ENCODE results near the gene KRI1. TPM values are rescaled to one million over a fixed set of nuclear protein-coding genes. Genes with fewer than 3 reads are reported as not detected.

KRI1 gene
- total RNA-seq, 2 experiments from 2014 or later, result 73.3 to 75.3 TPM

DNA sequence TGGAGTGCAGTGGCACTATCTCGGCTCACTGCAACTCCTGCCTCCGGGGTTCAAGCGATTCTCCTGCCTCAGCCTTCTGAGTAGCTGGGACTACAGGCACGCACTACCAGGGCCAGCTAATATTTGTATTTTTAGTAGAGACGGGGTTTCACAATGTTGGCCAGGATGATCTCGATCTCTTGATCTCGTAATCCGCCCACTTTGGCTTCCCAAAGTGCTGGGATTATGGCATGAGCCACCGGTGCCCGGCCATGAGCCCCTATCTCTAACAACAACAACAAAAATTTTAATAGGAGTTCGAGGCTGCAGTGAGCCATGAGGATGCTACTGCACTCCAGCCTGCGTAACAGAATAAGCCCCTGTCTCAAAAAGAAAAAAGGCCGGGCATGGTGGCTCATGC, 16.3 kb upstream of the KRI1 start:
- ChIA-PET CTCF (interaction anchor here (0.9 to 9.7 kb wide), 20 partner anchors 8 to 118 kb away, joined by 3 to 179 read pairs (median 4); partner anchors contain the start of gene QTRT1), POLR2A (interaction anchor here (0.7 kb wide), 1 partner anchor 21 kb away, joined by 3 read pairs; no protein-coding TSS in a partner anchor)

DNA sequence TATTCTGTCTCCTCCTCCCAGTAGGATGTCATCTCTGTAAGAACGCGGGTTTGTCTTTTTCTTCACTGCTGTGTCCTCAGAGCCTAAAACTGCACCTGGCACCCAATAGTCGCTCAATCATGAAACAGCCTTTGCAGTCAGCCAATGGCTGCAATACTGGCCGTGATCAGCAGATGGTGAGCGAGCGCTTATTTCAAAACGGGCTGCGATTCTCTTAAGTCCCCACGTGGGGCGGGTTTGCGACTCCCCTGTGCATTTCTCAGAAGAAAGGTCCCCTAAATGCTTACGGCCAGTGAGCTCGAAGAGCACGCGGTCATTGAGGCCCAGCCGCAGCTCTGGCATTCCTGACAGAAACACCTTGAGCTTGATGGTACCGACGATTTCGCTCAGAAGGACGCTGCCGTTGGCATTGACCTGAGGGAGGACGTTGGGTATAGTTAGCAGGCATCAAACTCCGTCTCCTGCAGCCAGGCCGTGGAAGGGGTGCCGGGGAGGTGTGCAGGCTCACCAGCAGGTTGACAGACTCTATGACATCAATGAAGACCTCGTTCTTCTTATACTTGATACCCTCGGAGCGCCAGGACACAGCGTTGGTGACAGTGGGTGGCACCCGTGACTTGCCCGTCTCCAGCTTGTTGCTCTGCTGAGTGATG, 15.3 kb upstream of the KRI1 start:
- ChIA-PET POLR2A (interaction anchor here (0.6 to 1.5 kb wide), 5 partner anchors 21 to 119 kb away, joined by 3 to 6 read pairs (median 3); no protein-coding TSS in a partner anchor), CTCF (interaction anchor here (0.5 to 9.7 kb wide), 41 partner anchors 8 to 1339 kb away, joined by 3 to 179 read pairs (median 3); partner anchors contain the start of gene QTRT1)

DNA sequence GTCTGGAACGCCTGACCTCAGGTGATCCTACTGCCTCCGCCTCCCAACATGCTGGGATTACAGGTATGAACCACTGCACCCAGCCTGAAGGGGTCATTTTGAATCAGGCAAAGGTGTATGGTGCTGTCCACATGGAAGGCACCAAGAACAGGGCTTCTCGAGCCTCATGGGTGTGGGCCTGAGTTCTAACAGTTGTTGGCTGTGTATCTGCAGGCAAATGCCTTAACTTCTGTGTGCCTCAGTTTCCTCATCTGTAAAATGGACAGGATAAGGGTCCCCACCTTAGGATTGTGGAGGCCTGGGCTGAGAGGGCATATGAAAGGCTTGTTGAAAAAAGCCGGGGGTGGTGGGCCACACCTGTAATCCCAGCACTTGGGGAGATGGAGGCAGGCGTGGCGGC, 12.1 kb upstream of the KRI1 start:
- ChIA-PET POLR2A (no interaction called here), CTCF (interaction anchor here (0.5 to 9.7 kb wide), 3 partner anchors 68 to 110 kb away, joined by 3 to 179 read pairs (median 4); no protein-coding TSS in a partner anchor)

DNA sequence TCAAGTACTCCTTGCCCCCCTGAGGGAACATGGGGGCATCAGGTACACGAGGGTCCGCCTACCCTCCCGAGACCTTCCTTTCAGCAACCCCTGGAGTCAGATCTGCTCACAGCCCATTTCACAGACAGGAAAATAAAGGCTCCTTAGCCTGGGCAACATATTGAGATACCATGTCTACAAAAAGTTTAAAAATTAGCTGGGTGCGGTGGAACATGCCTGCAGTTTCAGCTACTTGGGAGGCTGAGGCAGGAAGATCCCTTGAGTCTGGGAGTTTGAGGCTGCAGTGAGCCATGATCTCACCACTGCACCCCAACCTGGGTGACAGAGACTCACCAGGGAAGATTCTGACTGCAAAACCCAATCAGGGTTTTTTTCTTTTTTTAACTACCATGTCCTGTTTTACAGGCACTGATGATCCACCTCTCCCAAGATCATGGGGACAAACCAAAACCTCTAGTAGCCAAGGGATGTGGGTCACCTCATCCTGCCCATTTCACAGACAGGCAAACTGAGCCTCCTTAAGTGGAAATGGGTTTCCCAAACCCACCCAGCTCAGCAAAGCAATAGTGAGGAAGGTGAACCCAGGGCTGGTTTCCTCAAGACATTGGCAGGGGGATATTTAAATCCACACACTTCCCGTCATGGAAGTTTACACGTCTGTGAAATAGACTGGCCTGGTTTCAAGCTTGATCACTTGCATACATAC, 9.4 kb upstream of the KRI1 start:
- POLR2A ChIA-PET, result no interaction called here

DNA sequence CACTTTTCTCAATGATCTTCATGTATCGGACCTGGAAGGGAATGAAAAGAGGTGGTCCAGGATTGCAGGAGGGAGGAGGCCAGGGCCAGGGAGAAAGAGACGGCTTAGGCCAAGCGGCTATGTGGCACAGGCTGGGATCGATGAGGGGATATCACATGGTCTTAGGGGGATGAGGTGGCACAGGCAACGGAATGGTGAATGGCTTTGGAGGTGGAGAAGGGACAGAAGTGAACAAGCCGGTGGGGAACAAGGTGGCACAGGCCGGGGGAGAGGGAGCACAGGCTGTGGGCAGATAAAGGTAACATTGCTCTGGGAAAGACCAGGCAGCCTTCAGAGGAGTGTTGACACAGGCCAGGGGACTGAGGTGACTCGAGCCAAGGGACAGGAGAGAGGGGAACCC, 8.7 kb upstream of the KRI1 start:
- POLR2A ChIA-PET, result interaction anchor here (0.6 kb wide), 1 partner anchor 76 kb away, joined by 6 read pairs; no protein-coding TSS in a partner anchor
- CTCF ChIA-PET, result no interaction called here

More for the DNA sequence above, 9.4 kb upstream of the KRI1 start:
- CTCF ChIA-PET, result interaction anchor here (1.1 to 1.5 kb wide), 2 partner anchors 33 to 70 kb away, joined by 4 to 7 read pairs; no protein-coding TSS in a partner anchor

DNA sequence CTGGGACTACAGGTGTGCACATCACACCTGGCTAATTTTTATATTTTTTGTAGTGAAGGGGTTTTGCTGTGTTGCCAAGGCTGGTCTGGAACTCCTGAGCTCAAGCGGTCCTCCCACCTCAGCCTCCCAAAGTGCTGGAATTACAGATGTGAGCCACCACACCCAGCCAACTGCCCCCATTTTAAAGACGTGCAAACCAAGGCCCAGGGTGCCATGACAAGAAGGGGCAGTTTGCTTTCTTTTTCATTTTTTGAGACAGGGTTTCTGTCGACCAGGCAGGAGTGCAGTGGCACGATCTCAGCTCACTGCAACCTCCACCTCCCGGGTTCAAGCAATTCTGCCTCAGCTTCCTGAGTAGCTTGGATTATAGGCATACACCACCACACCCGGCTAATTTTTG, 8.0 kb upstream of the KRI1 start:
- CTCF ChIA-PET, result interaction anchor here (0.6 to 1.7 kb wide), 4 partner anchors 27 to 763 kb away, joined by 3 to 8 read pairs (median 3); no protein-coding TSS in a partner anchor
- POLR2A ChIA-PET, result interaction anchor here (0.6 kb wide), 1 partner anchor 76 kb away, joined by 6 read pairs; no protein-coding TSS in a partner anchor

DNA sequence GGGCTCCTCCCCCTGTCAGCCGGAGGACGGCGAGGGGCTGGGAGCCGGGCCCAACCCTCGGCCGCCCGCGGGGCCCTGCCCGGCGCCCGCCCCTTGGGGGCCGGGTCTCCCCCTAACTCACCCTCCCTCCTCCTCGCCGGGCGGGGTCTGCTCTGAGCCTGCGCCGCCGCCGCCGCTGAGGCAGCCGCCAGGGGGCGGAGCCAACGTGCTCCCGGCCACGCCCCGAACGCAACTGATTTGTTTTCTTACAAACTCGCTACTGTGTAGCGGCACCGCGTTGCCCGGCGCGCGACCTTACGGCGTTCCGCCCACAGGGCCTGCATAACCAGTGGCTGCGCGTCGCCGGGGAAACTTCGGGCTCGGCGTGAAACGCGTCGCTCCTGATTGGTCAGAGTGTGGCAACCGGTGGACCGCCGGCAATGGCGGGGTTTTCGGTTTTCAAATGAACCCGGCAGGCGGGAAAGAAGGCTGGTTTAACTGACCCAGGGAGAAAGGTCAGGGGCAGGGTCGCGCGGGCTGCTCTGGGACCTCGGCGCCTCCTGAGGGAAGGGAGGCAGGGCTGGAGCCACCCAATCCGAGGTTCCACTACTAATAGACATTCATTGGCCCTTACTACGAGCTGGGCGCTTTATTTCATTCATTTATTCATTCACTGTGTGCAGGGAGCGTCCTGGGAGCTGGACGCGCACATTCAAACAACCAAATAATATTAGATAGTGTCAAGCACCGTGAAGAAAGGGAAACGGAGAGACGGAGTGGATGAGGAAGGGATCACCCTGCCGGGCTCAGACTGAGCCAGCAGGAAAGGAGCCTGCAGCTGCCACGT, 3.2 kb upstream of the KRI1 start, which contains the start of gene CDKN2D:
Gene CDKN2D, minus strand, starts transcription at position 154 of the 826 bp plus-strand sequence. CDS start 326 bp downstream, outside the sequence.
- CTCF ChIA-PET, result interaction anchor here (1.0 to 3.4 kb wide), 7 partner anchors 12 to 84 kb away, joined by 3 to 11 read pairs (median 3); partner anchors contain the start of gene ATG4D
- POLR2A ChIA-PET, result interaction anchor here (0.6 kb wide), 2 partner anchors 122 to 134 kb away, joined by 3 to 11 read pairs; no protein-coding TSS in a partner anchor

DNA sequence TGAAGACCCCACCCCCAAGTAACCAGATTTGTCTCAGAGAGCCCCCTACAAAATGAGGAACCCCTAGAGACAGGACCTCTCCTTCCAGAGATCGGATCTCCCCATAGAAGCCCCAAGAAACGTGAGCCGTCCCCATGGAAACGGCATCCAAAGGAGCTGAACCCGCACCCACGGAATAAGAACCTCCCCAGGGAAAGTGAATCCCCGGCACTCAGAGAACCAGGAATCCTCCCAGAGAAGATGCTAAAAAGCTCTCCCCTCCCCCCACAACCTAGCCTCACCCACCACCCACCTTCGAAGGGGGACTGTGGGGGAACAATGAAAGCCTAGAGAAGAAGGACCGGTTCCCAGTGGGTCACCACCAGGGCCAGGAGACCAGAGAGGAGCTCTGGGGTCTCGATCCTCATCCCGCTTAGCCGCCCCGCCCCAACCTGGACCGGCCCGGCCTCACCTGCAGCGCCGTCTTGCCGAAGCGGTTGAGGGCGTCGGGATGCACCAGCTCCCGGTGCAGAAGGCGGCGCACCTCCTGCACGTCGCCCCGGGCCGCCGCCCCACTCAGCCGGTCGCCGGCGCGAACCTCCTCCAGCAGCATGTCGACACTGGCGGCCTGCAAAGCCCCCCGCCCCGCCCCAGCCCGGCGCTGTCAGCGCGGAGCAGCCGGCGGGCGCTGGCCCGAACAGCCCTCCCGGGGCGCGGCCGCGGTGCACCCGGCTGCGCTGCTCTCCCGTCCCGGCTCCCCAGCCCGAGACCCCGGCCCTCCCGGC, 2.4 kb upstream of the KRI1 start:
- POLR2A ChIA-PET, result interaction anchor here (0.6 to 1.6 kb wide), 5 partner anchors 13 to 357 kb away, joined by 3 to 11 read pairs (median 5); partner anchors contain the start of gene KEAP1
- CTCF ChIA-PET, result interaction anchor here (0.6 to 2.5 kb wide), 9 partner anchors 15 to 165 kb away, joined by 3 to 11 read pairs (median 4); partner anchors contain the start of gene CDC37

DNA sequence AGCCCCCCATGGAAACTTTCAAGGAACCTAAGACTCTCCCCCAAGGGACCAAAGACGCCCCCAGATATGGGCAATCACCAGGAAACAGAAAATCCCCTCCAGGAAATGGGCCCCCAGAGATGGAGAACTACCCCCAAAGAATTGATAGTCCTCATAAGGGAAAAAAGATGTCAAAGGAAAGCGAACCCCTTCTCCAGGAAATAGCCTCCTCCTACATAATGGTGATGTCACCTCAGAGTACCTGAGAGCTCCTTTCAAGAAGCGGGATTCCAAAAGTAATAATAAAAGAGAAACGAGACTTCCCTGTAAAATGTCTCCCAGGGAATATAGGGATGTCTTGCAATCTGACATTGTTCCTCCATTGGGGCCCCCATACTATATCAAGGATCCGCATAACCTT, 1.8 kb upstream of the KRI1 start:
- ChIA-PET POLR2A (interaction anchor here (0.6 to 1.6 kb wide), 4 partner anchors 13 to 357 kb away, joined by 3 to 6 read pairs (median 4); partner anchors contain the start of gene KEAP1), CTCF (interaction anchor here (0.6 to 2.5 kb wide), 10 partner anchors 14 to 164 kb away, joined by 3 to 11 read pairs (median 4); partner anchors contain the start of genes CDC37 and DNM2)

DNA sequence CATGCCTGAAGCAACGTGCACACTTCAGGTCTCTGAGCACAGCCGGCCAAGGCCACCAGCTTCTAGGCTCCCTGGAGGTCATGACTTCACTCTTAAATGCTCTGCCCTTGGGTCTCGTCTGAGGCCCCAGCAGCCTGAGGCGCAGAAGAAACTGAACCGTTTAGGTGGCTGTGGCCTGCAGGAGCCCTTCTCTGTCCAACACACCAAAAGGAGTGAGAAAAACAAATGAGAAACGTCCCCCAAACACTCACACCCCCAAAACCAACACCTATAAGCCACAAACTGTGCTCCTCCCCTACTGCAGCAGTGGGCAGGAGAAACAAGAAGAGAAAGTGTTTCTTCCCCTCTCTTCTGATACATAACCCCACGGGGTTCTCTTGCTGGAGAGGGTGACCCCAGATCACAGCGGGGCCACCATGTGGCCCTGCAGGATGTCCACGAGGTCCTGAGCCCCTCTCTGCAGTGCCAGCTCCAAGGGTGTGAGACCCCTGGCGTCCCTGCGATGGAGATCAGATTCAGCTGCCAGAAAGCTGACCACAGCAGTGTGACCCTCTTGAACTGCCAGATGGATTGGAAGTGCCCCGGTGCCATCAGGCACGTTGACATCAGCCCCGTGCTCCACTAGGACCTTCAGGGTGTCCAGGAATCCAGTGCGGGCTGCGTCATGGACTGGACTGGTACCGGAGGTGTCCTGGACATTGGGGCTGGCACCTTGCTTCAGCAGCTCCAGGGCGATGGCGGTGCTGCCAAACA, 1.0 kb upstream of the KRI1 start:
- ChIA-PET POLR2A (interaction anchor here (0.7 to 2.1 kb wide), 6 partner anchors 11 to 141 kb away, joined by 3 to 6 read pairs (median 4); partner anchors contain the start of gene KEAP1), CTCF (interaction anchor here (0.6 to 3.9 kb wide), 13 partner anchors 11 to 163 kb away, joined by 3 to 26 read pairs (median 5); partner anchors contain the start of genes CDC37 and DNM2)

DNA sequence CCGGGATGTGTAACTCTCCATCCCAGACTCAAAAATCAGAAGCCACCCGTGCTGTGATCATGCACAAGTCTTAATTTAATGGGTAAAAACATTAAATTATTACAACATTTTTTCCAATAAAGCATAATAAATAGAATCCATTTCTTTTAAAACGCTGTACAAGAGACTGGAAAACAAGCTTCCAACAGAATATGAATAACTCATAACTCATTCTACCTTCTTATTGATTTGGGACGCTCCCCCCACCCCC, 523 bp upstream of the KRI1 start:
- ChIA-PET CTCF (interaction anchor here (0.9 to 3.9 kb wide), 8 partner anchors 10 to 162 kb away, joined by 3 to 26 read pairs (median 5); no protein-coding TSS in a partner anchor), POLR2A (interaction anchor here (0.7 to 2.1 kb wide), 3 partner anchors 11 to 140 kb away, joined by 3 to 6 read pairs (median 5); no protein-coding TSS in a partner anchor)

DNA sequence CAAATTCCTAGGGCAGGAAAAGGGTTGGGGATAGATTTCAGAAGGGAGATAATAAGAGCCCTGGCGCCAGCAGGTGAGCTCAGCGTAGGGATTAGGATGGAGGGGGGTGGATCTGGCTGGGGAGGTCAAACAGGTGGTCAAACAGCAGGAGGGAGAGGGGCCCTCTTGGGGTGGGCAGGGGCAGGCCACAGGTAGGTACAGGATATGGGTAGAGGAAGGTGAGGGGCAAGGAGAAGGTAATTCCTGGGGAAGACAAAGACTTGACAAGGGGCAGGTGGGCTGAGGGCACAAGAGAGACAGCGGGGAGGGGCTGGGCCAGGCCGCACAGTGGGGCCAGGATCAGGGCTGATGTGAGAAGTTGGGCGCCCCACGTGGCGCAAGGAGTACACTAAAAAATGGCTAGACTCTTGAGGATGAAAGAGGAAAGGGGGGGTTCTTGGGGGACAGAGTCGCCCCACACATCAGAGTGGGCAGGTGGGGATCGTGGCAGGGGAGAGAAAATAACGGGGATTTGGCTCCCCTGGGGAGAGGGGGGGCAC, 713 bp downstream of the KRI1 start:
- POLR2A ChIA-PET, result interaction anchor here (0.6 to 2.1 kb wide), 2 partner anchors 12 to 107 kb away, joined by 3 to 6 read pairs; no protein-coding TSS in a partner anchor
- CTCF ChIA-PET, result interaction anchor here (0.6 to 3.9 kb wide), 2 partner anchors 12 to 147 kb away, joined by 5 to 26 read pairs; no protein-coding TSS in a partner anchor

DNA sequence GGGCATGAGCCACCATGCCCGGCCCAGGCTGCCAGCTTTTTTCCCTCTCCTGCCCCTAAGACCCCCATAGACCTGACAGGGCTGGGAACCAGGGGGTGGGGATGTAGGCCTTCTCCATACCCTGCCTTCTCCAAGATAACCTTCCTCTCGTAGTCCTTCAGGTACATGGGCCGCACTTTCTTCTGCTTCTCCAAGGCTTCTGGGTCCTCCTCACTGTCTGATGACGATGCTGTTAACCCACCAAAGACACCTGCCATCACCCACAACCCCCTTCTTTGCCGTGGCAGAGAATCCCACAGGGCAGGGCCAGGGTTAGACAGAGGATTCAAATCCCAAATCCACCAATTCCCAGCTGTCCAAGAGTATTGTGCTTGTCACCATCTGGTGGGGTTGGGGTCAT, 3.2 kb downstream of the KRI1 start:
- POLR2A ChIA-PET, result no interaction called here

DNA sequence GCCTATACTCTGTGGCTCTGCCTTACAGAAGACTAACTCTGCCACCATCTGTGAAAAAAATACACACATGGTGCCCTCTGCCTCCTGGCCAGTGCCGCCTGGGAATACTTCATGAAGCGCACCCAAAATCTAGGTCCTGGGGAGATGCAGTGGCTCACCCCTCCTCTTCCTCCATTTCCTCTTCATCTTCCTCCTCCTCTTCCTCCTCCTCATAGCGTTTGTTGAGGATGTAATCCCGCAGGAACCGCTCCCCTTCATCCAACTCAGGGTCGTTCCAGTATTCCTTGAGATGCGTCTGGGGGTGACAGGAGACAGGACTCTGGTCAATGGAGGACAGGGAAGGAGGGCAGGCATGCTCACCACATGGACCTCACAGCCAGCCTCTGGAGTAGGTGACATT, 5.7 kb downstream of the KRI1 start:
- CTCF ChIA-PET, result no interaction called here

More for the DNA sequence above, 3.2 kb downstream of the KRI1 start:
- CTCF ChIA-PET, result interaction anchor here (1.9 kb wide), 1 partner anchor 21 kb away, joined by 9 read pairs; no protein-coding TSS in a partner anchor

DNA sequence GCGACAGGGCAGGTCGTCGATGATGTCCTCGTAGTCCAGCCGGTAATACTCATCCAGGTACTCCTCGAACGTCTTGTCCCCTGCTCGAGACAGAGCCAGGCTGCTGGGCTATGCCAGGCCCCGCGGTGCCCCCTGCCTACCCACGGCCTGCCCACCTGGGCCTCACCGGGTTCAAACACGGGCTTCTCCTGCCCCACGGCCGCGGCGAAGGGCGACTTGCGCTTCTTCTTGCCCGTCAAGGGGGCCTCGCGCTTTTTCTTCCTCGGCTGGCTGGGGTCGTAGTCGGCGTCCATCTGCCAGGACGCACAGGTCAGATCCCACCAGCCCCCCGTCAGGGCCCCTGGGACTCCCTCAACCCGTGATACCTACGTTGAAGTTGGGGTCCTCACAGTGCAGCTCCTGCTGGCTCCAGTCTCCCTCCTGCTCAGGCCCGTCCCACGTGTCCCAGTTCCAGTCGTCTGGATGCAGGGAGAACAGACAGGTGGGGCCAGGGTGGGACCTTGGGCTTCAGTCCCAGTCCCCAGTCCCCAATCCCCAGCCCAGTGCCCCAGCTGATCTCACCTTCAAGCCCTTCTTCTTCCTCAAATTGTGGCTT, 8.1 kb downstream of the KRI1 start:
- POLR2A ChIA-PET, result no interaction called here
- CTCF ChIA-PET, result interaction anchor here (0.9 to 1.6 kb wide), 2 partner anchors 16 to 137 kb away, joined by 3 to 4 read pairs; partner anchors contain the start of gene PDE4A

More for the DNA sequence above, 5.7 kb downstream of the KRI1 start:
- POLR2A ChIA-PET, result no interaction called here

DNA sequence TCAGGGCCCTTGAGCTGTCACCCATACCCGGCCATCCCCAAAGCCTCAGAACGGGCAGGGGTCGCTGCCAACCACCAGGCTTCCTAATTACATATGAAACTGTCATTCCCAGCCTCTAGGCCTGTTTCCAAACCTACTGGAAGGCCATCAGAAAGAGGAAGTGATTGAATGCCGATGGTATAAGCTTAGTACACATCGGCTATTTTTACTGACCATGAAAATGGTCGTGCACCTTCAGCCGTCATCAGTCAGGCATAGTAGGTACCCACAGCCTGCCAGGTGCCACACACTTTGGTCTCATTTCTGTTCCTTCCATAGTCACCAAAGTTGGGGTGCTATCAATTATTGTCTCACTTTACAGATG, 10.2 kb downstream of the KRI1 start:
- ChIA-PET CTCF (interaction anchor here (0.6 to 1.8 kb wide), 5 partner anchors 10 to 319 kb away, joined by 3 to 5 read pairs (median 5); partner anchors contain the start of gene KRI1), POLR2A (interaction anchor here (0.8 to 1.2 kb wide), 3 partner anchors 11 to 83 kb away, joined by 3 to 5 read pairs (median 5); partner anchors contain the start of gene KRI1)

All from activated CD8-positive, alpha-beta memory T cell treated with anti-CD3 and anti-CD28 coated beads for 36 hours (primary cell).